Measurements from ENCODE around the gene DAPP1. TPM values are rescaled to one million over a fixed set of nuclear protein-coding genes. Genes with fewer than 3 reads are reported as not detected.

Gene DAPP1
- total and polyA plus RNA-seq, 2 of the 4 experiments (the other 2 are of a cell fraction), result not detected

DNA sequence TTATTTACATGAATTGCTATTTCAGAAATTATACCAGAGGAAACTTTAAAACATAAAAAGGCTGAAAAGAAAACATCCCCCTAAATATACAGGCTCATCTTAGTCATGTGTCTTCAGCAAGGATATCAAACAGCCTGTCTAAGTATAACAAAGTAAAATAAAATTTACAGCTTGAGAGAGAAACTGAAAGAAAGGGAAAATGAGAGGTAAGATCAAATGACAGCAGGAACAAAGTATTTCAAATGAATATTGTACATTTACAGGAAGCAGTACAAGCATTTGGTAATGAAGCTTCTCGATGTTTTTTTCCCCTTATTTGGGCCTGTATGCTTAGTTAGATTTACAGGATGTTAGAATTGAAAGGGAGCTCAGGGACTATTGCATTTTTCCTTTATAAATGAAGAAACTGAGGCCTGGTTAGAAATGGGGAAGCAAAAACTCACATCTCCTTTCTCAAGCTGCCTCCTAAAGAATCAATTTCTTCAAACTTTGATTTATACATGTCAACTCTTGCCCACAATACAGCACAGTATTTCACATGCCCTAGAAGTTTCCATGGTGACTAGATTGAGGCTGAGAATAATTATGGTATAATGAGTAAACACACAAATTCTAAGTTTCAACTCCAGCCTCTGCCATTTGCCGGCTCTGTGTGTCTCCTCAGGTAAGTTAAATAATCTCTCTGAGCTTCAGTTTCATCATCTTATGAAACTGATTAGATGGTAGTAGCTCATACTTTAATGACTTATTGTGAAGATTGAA, 29.3 kb downstream of the DAPP1 start:
- no peak overlapping the region for H4K5ac ChIP-seq (ENCODE audit: low read depth, low read length)
- ChIA-PET CTCF (no interaction called here), POLR2A (ENCODE audit: unreplicated experiment) (no interaction called here)
- H2BK5ac ChIP-seq (ENCODE audit: low read depth, low read length, poor library complexity, severe bottlenecking), result no peak overlapping the region
- H3K56ac ChIP-seq (ENCODE audit: extremely low read depth, insufficient read depth, low read length), result no peak overlapping the region
- H4K20me1 ChIP-seq (ENCODE audit: insufficient read depth, low read length), result no peaks in the 10 kb centered on the region
- H3K9ac ChIP-seq (ENCODE audit: low read depth, low read length), result no peak overlapping the region
- H3K9me1 ChIP-seq (ENCODE audit: insufficient read depth, low read length), result no peaks in the 10 kb centered on the region
- H3K27me3 ChIP-seq (ENCODE audit: control insufficient read depth, insufficient read depth, low read length), result peaks cover 2% of the 10 kb centered on the region; the same call in 1 of the 2 replicates
- H3K14ac ChIP-seq (replicated peaks; ENCODE audit: low read depth, low read length), result no peak overlapping the region
- no peak overlapping the region for H2AK9ac ChIP-seq (replicated peaks; ENCODE audit: low read depth, low read length, poor library complexity)
- no peaks in the 10 kb centered on the region for H3K36me3 ChIP-seq (ENCODE audit: control insufficient read depth, insufficient read depth, low read length)
- H3K18ac ChIP-seq (ENCODE audit: low read depth, low read length), result no peak overlapping the region
- no peak overlapping the region for H3K4me3 ChIP-seq (ENCODE audit: insufficient read depth, low read depth, low read length)
- H2BK20ac ChIP-seq (ENCODE audit: low read depth, low read length), result no peak overlapping the region
- H4K8ac ChIP-seq (ENCODE audit: low read depth in 2 of 2, low read length in 2 of 2), result no peak overlapping the region
- H3K79me1 ChIP-seq (ENCODE audit: low read depth in 1 of 2, low read length in 2 of 2), result no peaks in the 10 kb centered on the region
- in situ Hi-C loops (cut with MboI; ENCODE audit: low sequenced_read_pairs), result no loop called here
- BruUV-seq (replicated peaks), result no TSS peak
- no peak for ATAC-seq (ENCODE audit: low read depth)
- H3K27ac ChIP-seq (ENCODE audit: insufficient read depth, low read length), result no peak overlapping the region
- no peak overlapping the region for H2AFZ ChIP-seq (replicated peaks; ENCODE audit: low read length, poor library complexity)
- no peak overlapping the region for H3K4ac ChIP-seq (ENCODE audit: low read depth, low read length)
- H2AK5ac ChIP-seq (ENCODE audit: low read depth, low read length), result no peak overlapping the region
- dilution Hi-C loops (cut with HindIII; ENCODE audit: low sequenced_read_pairs, unreplicated experiment), result no loop called here
- no peak for DNase-seq
- TF ChIP-seq ELK1 (IDR thresholded peaks at IDR 0.05; ENCODE audit: borderline replicate concordance, low read depth, low read length), result no peak
- TF ChIP-seq MAFK (IDR thresholded peaks at IDR 0.05; ENCODE audit: low read depth, low read length), result no peak
- TF ChIP-seq RFX5 (IDR thresholded peaks at IDR 0.05; ENCODE audit: low read depth, low read length), result no peak
- no peak for TF ChIP-seq RAD21 (IDR thresholded peaks at IDR 0.05; ENCODE audit: low read length)
- TF ChIP-seq CEBPB (IDR thresholded peaks at IDR 0.05; ENCODE audit: low read depth, low read length), result no peak
- no peak for TF ChIP-seq MAZ (IDR thresholded peaks at IDR 0.05; ENCODE audit: borderline replicate concordance, low read depth, low read length)
- no peak for TF ChIP-seq NFE2L2 (IDR thresholded peaks at IDR 0.05; ENCODE audit: low read depth, low read length)
- TF ChIP-seq MXI1 (IDR thresholded peaks at IDR 0.05; ENCODE audit: borderline replicate concordance, low read depth, low read length), result no peak
- no peak for TF ChIP-seq POLR2A (IDR thresholded peaks at IDR 0.05; ENCODE audit: low read depth, low read length)
- TF ChIP-seq CHD1 (IDR thresholded peaks at IDR 0.05; ENCODE audit: low read depth, low read length), result no peak
- TF ChIP-seq FOS (IDR thresholded peaks at IDR 0.05; ENCODE audit: low read depth, low read length), result no peak
- no peak for TF ChIP-seq CTCF (conservative IDR thresholded peaks at IDR 0.05; ENCODE audit: low read depth, low read length)
- TF ChIP-seq SMC3 (IDR thresholded peaks at IDR 0.05; ENCODE audit: low read depth, low read length), result no peak
- TF ChIP-seq, protein P1, sequence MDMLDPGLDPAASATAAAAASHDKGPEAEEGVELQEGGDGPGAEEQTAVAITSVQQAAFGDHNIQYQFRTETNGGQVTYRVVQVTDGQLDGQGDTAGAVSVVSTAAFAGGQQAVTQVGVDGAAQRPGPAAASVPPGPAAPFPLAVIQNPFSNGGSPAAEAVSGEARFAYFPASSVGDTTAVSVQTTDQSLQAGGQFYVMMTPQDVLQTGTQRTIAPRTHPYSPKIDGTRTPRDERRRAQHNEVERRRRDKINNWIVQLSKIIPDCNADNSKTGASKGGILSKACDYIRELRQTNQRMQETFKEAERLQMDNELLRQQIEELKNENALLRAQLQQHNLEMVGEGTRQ (IDR thresholded peaks at IDR 0.05; ENCODE audit: low read depth, low read length), result no peak
- TF ChIP-seq BHLHE40 (IDR thresholded peaks at IDR 0.05; ENCODE audit: low read depth, low read length), result no peak
- no peak for TF ChIP-seq RCOR1 (IDR thresholded peaks at IDR 0.05; ENCODE audit: insufficient replicate concordance, low read length)
- no peak overlapping the region for H2BK15ac ChIP-seq (ENCODE audit: low read depth, low read length)
- H3K4me2 ChIP-seq (ENCODE audit: low read depth, low read length), result no peak overlapping the region
- no peak overlapping the region for H3K23ac ChIP-seq (ENCODE audit: low read depth, low read length)
- H2BK120ac ChIP-seq (ENCODE audit: low read depth, low read length), result no peak overlapping the region
- no CpG with 5 or more reads among the region's 2 CpGs for WGBS, 2 experiments (ENCODE audit: extremely low coverage in 2 of 2, insufficient read length in 1 of 2)
- no peak overlapping the region for H4K91ac ChIP-seq (ENCODE audit: insufficient read depth, low read depth, low read length)
- no peaks in the 10 kb centered on the region for H3K4me1 ChIP-seq (ENCODE audit: control insufficient read depth, insufficient read depth, low read length)
- intact Hi-C loops (cut with micrococcal nuclease), result no loop called here
- no peaks in the 10 kb centered on the region for H3K9me3 ChIP-seq (ENCODE audit: control insufficient read depth, insufficient read depth, low read length)
